Esophagus squamous epithelium (tissue), 4 donors: Measurements from ENCODE around the gene NHSL1.

Experiments used
- POLR2A ChIP-seq, 4 donors: fragments of 450-650 bp; IDR thresholded peaks; one replicate each; pipeline ENCODE4 v1.6.1; 2017; ENCODE audit warnings: antibody characterized with exemption in 4 of 4, mild to moderate bottlenecking in 4 of 4, moderate library complexity in 3 of 4
- TF ChIP-seq, protein P1 (sequence below), 6 experiments: fragments of 450-650 bp in 4 of 6; fragments of 200-600 bp in 2 of 6; sonication (generic) in 2 of 6; IDR thresholded peaks; one replicate each; pipeline ENCODE4 v1.5.1; 2016 to 2019; ENCODE audit warnings: antibody characterized with exemption in 6 of 6, mild to moderate bottlenecking in 4 of 6, moderate library complexity in 4 of 6

- TF ChIP-seq, protein P1, sequence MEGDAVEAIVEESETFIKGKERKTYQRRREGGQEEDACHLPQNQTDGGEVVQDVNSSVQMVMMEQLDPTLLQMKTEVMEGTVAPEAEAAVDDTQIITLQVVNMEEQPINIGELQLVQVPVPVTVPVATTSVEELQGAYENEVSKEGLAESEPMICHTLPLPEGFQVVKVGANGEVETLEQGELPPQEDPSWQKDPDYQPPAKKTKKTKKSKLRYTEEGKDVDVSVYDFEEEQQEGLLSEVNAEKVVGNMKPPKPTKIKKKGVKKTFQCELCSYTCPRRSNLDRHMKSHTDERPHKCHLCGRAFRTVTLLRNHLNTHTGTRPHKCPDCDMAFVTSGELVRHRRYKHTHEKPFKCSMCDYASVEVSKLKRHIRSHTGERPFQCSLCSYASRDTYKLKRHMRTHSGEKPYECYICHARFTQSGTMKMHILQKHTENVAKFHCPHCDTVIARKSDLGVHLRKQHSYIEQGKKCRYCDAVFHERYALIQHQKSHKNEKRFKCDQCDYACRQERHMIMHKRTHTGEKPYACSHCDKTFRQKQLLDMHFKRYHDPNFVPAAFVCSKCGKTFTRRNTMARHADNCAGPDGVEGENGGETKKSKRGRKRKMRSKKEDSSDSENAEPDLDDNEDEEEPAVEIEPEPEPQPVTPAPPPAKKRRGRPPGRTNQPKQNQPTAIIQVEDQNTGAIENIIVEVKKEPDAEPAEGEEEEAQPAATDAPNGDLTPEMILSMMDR (IDR thresholded peaks at IDR 0.05) = no peak
- TF ChIP-seq POLR2A (IDR thresholded peaks at IDR 0.05) = no peak
Observed at GRCh38 chr6:138531387-138531786, 32.1 kb upstream of the NHSL1 start.
